HCT116 (cell line): ENCODE data around the gene SLC25A39. TPM values are rescaled to one million over a fixed set of nuclear protein-coding genes. Genes with fewer than 3 reads are reported as not detected.

Experiments
- ATAC-seq: fragments of 200-7000 bp; cut with Tn5 transposase; 2 replicates; pipeline ENCODE4 v1.9.1; 2020; ENCODE audit warnings: mild to moderate bottlenecking, moderate library complexity
- BruUV-seq: library from RNA; stranded (reverse); fragments of 400-500 nt; replicated peaks from 2 replicates; lab custom pipeline; 2021; lab: Mats Ljungman, UMichigan
- CTCF ChIA-PET: fragments of 300-600 bp; sonication (Branson Sonifier 250); formaldehyde crosslinking; loops from one replicate; lab custom pipeline; 2021; ENCODE audit warnings: antibody characterized with exemption; lab: Charles Lee
- POLR2A ChIA-PET: fragments of 300-600, 350-600 bp; sonication (Branson Sonifier 250); formaldehyde crosslinking; loops from one replicate; lab custom pipeline; 2021; ENCODE audit warnings: antibody characterized with exemption; lab: Charles Lee
- RAD21 ChIA-PET, 2 experiments: fragments of 300-600 bp; sonication (Branson Sonifier 250); formaldehyde crosslinking; loops; one replicate each; lab custom pipeline; 2023; ENCODE audit warnings: low total read pairs in 2 of 2; ENCODE audit not compliant: uncharacterized antibody in 2 of 2, unreplicated experiment in 2 of 2, low non-redundant PET in 1 of 2; lab: Charles Lee
- DNase-seq: peaks from one replicate; pipeline ENCODE4 v3.0.0-alpha.2; 2010; ENCODE audit warnings: low read depth, low spot score
- H2AFZ ChIP-seq: fragments of 200-600 bp; shearing (Covaris generic), sonication (generic); 2 replicates; pipeline ENCODE4 v1.6.1; 2017; ENCODE audit warnings: low read depth, mixed run types, mixed read lengths, antibody characterized with exemption, low read length; ENCODE audit not compliant: poor library complexity, severe bottlenecking
- H3K27ac ChIP-seq: 2 replicates; pipeline ENCODE4 v1.5.1; 2012; ENCODE audit warnings: low read depth, low read length
- H3K27me3 ChIP-seq: fragments of 200-600 bp; sonication (generic); 2 replicates; pipeline ENCODE4 v1.6.1; 2016; ENCODE audit warnings: mixed run types, low read length, mixed read lengths; ENCODE audit not compliant: insufficient read depth
- H3K36me3 ChIP-seq, 2 experiments: fragments of 200-500 bp in 1 of 2; fragments of 200-600 bp in 1 of 2; sonication (Bioruptor generic) in 1 of 2; sonication (generic) in 1 of 2; 2 replicates each; pipeline versions ENCODE4 v1.5.1 to v1.6.1; 2014 to 2016; ENCODE audit warnings: low read length in 2 of 2, inconsistent platforms in 1 of 2, mixed read lengths in 1 of 2, mixed run types in 1 of 2; ENCODE audit not compliant: insufficient read depth in 2 of 2, control insufficient read depth in 1 of 2
- H3K4me1 ChIP-seq, 2 experiments: fragments of 200-600 bp in 1 of 2; sonication (generic) in 1 of 2; 2 replicates each; pipeline versions ENCODE4 v1.5.1 to v1.6.1; 2012 to 2017; ENCODE audit warnings: low read length in 2 of 2, inconsistent platforms in 1 of 2, mild to moderate bottlenecking in 1 of 2, mixed read lengths in 1 of 2, mixed run types in 1 of 2, moderate library complexity in 1 of 2; ENCODE audit not compliant: insufficient read depth in 2 of 2, control insufficient read depth in 1 of 2
- H3K4me2 ChIP-seq: fragments of 200-600 bp; sonication (generic); 2 replicates; pipeline ENCODE4 v1.6.1; 2017; ENCODE audit warnings: mixed run types, low read length, mixed read lengths
- H3K4me3 ChIP-seq, 2 experiments: fragments of 200-600 bp in 1 of 2; sonication (generic) in 1 of 2; replicated peaks in 1 of 2; 2 replicates each; pipeline ENCODE4 v1.5.1; 2011 to 2016; ENCODE audit warnings: low read length in 2 of 2, control low read depth in 1 of 2, low read depth in 1 of 2, mild to moderate bottlenecking in 1 of 2, mixed read lengths in 1 of 2, mixed run types in 1 of 2
- H3K79me2 ChIP-seq: fragments of 200-600 bp; sonication (generic); 2 replicates; pipeline ENCODE4 v1.6.1; 2017; ENCODE audit warnings: mild to moderate bottlenecking, mixed run types, low read length, moderate library complexity, mixed read lengths; ENCODE audit not compliant: insufficient read depth
- H3K9ac ChIP-seq: fragments of 200-600 bp; sonication (generic); 2 replicates; pipeline ENCODE4 v1.6.1; 2016; ENCODE audit warnings: low read length, mixed read lengths
- H3K9me2 ChIP-seq: fragments of 200-600 bp; sonication (generic), shearing (Covaris generic); 2 replicates; pipeline ENCODE4 v1.6.1; 2017; ENCODE audit warnings: mixed run types, mild to moderate bottlenecking, moderate library complexity; ENCODE audit not compliant: insufficient read depth
- H3K9me3 ChIP-seq, 2 experiments: fragments of 200-500 bp in 1 of 2; fragments of 200-600 bp in 1 of 2; sonication (Bioruptor generic) in 1 of 2; sonication (generic) in 1 of 2; 2 replicates each; pipeline ENCODE4 v1.6.1; 2014 to 2017; ENCODE audit warnings: low read length in 2 of 2, mixed read lengths in 2 of 2, inconsistent platforms in 1 of 2, low read depth in 1 of 2, mild to moderate bottlenecking in 1 of 2, mixed run types in 1 of 2, moderate library complexity in 1 of 2; ENCODE audit not compliant: control insufficient read depth in 1 of 2, insufficient read depth in 1 of 2
- H4K20me1 ChIP-seq: fragments of 200-600 bp; sonication (generic), shearing (Covaris generic); 2 replicates; pipeline ENCODE4 v1.6.1; 2017; ENCODE audit warnings: mixed run types, mild to moderate bottlenecking, moderate library complexity; ENCODE audit not compliant: insufficient read depth
- ATF3 ChIP-seq: IDR thresholded peaks from 2 replicates; pipeline ENCODE4 v1.6.1; 2012
- EZH2phosphoT487 ChIP-seq: fragments of 200-600 bp; IDR thresholded peaks from 2 replicates; pipeline ENCODE4 v1.6.1; 2018; ENCODE audit warnings: antibody characterized with exemption, borderline replicate concordance
- FOSL1 ChIP-seq: IDR thresholded peaks from 2 replicates; pipeline ENCODE4 v1.6.1; 2012; ENCODE audit warnings: low read depth
- JUND ChIP-seq: IDR thresholded peaks from 2 replicates; pipeline ENCODE4 v1.6.1; 2012
- POLR2AphosphoS5 ChIP-seq: IDR thresholded peaks from 2 replicates; pipeline ENCODE4 v1.6.1; 2011; ENCODE audit warnings: mild to moderate bottlenecking, low read depth, low read length, moderate library complexity
- SIN3A ChIP-seq: IDR thresholded peaks from 2 replicates; pipeline ENCODE4 v1.6.1; 2012; ENCODE audit warnings: low read depth
- TCF7L2 ChIP-seq: IDR thresholded peaks from 2 replicates; pipeline ENCODE4 v1.7.0; 2011; ENCODE audit warnings: borderline replicate concordance, inconsistent platforms; ENCODE audit not compliant: insufficient read depth, insufficient read length; ENCODE audit errors: extremely low read depth
- YY1 ChIP-seq: IDR thresholded peaks from 2 replicates; pipeline ENCODE4 v1.6.1; 2011; ENCODE audit warnings: low read length, low read depth, moderate library complexity, mild to moderate bottlenecking; ENCODE audit not compliant: insufficient replicate concordance; ENCODE audit errors: extremely low read depth
- ZBTB33 ChIP-seq: IDR thresholded peaks from 2 replicates; pipeline ENCODE4 v1.6.1; 2011; ENCODE audit warnings: mild to moderate bottlenecking, low read length, moderate library complexity; ENCODE audit not compliant: insufficient replicate concordance; ENCODE audit errors: extremely low read depth
- ZNF274 ChIP-seq: fragments of 200-500 bp; sonication (Bioruptor generic); IDR thresholded peaks from 2 replicates; pipeline ENCODE4 v1.6.1; 2014; ENCODE audit warnings: mild to moderate bottlenecking, low read depth, low read length, inconsistent platforms
- intact Hi-C: fragments of 100-400 bp; cut with micrococcal nuclease; formaldehyde crosslinking; loops from 2 replicates; pipeline ENCODE4 v1.10.0; 2022
- total RNA-seq: library from RNA; stranded (reverse); gene quantifications from one replicate; pipeline ENCODE4 v1.2.1, GENCODE V29; 2021; ENCODE audit not compliant: unreplicated experiment

SLC25A39 gene
- total RNA-seq, 1 experiment from 2014 or later = 326 TPM

GRCh38 chr17:44314524-44314868 lies 10.1 kb downstream of the SLC25A39 start:
- H3K9me3 ChIP-seq = no peaks in the 10 kb centered on the region
- H3K27me3 ChIP-seq = no peaks in the 10 kb centered on the region
- peaks cover 2 to 42% of the 10 kb centered on the region in 2 experiments; a peak in 2 of 4 replicates for H3K4me1 ChIP-seq
- H3K9ac ChIP-seq = no peak overlapping the region
- no peaks in the 10 kb centered on the region for H3K79me2 ChIP-seq
- intact Hi-C loops = no loop called here
- CTCF ChIA-PET = interaction anchor here (1.3 kb wide), 1 partner anchor 17 kb away, joined by 3 read pairs; no protein-coding TSS in a partner anchor
- RAD21 ChIA-PET = no interaction called here
- H3K36me3 ChIP-seq = 0 out of 4 replicates have a peak, but pooled peaks cover 0 to 3% of the 10 kb centered on the region in 2 experiments
- H3K4me3 ChIP-seq = peak overlapping the region; percentile 38 to 53
- no peak for ATAC-seq
- no peak overlapping the region for H2AFZ ChIP-seq
- H3K9me2 ChIP-seq = no peaks in the 10 kb centered on the region
- POLR2A ChIA-PET = interaction anchor here (1.1 kb wide), 1 partner anchor 10 kb away, joined by 3 read pairs; no protein-coding TSS in a partner anchor
- DNase-seq = no peak
- no peaks in the 10 kb centered on the region for H4K20me1 ChIP-seq
- H3K27ac ChIP-seq = no peak overlapping the region
- TF ChIP-seq EZH2phosphoT487 (no peak), ZNF274 (no peak), ZBTB33 (no peak), JUND (no peak), POLR2AphosphoS5 (no peak), SIN3A (no peak), YY1 (no peak), ATF3 (no peak), FOSL1 (no peak), TCF7L2 (no peak)
- peak overlapping the region; percentile 73 for H3K4me2 ChIP-seq
- no TSS peak for BruUV-seq
